PC-3 (cell line): ENCODE measurements around the gene RPS15A. TPM values are rescaled to one million over a fixed set of nuclear protein-coding genes. Genes with fewer than 3 reads are reported as not detected.

Experiments used
- ATAC-seq: fragments of 200-7000 bp; cut with Tn5 transposase; 2 replicates; pipeline ENCODE4 v1.9.1; 2020; ENCODE audit warnings: mild to moderate bottlenecking, moderate library complexity
- BruUV-seq: library from RNA; stranded (reverse); fragments of 400-500 nt; replicated peaks from 2 replicates; lab custom pipeline; 2021; lab: Mats Ljungman, UMichigan
- CTCF ChIA-PET: fragments of 300-600 bp; sonication (Branson Sonifier 250); formaldehyde crosslinking; loops from one replicate; lab custom pipeline; 2022; ENCODE audit warnings: antibody characterized with exemption; lab: Charles Lee
- POLR2A ChIA-PET: fragments of 300-600 bp; sonication (Branson Sonifier 250); formaldehyde crosslinking; loops from one replicate; lab custom pipeline; 2022; ENCODE audit warnings: antibody characterized with exemption; ENCODE audit not compliant: unreplicated experiment; lab: Charles Lee
- DNase-seq: peaks from one replicate; pipeline ENCODE4 v3.0.0-alpha.2; 2015
- H2AFZ ChIP-seq: fragments of 300-600 bp; sonication (generic); 2 replicates; pipeline ENCODE4 v1.6.0; 2016; ENCODE audit warnings: antibody characterized with exemption, low read length
- H3F3A ChIP-seq: fragments of 300-600 bp; sonication (generic); one replicate; pipeline ENCODE4 v1.6.0; 2017; ENCODE audit warnings: antibody characterized with exemption, low read length, control low read depth, mild to moderate bottlenecking; ENCODE audit not compliant: unreplicated experiment
- H3K27ac ChIP-seq: fragments of 300-600 bp; sonication (generic); 2 replicates; pipeline ENCODE4 v1.5.1; 2016; ENCODE audit warnings: mild to moderate bottlenecking, low read length
- H3K27me3 ChIP-seq: fragments of 300-600 bp; sonication (generic); 2 replicates; pipeline ENCODE4 v1.6.1; 2016; ENCODE audit warnings: low read length, mixed read lengths
- H3K36me3 ChIP-seq: fragments of 300-600 bp; sonication (generic); 2 replicates; pipeline ENCODE4 v1.6.1; 2016; ENCODE audit warnings: low read depth, mixed run types, low read length, mixed read lengths
- H3K4me1 ChIP-seq: fragments of 300-600 bp; sonication (generic); 2 replicates; pipeline ENCODE4 v1.5.1; 2016; ENCODE audit warnings: low read length; ENCODE audit not compliant: insufficient read depth
- H3K4me2 ChIP-seq: fragments of 300-600 bp; sonication (generic); 2 replicates; pipeline ENCODE4 v1.6.0; 2016; ENCODE audit warnings: low read length
- H3K4me3 ChIP-seq: fragments of 300-600 bp; sonication (generic); 2 replicates; pipeline ENCODE4 v1.5.1; 2016; ENCODE audit warnings: mild to moderate bottlenecking, low read length, mixed read lengths
- H3K79me2 ChIP-seq: fragments of 300-600 bp; sonication (generic); 2 replicates; pipeline ENCODE4 v1.6.1; 2017; ENCODE audit warnings: low read length, mixed read lengths
- H3K9ac ChIP-seq: fragments of 300-600 bp; sonication (generic); 2 replicates; pipeline ENCODE4 v1.6.0; 2016; ENCODE audit warnings: mild to moderate bottlenecking, low read length
- H3K9me2 ChIP-seq: fragments of 300-600 bp; sonication (generic); replicated peaks from 2 replicates; pipeline ENCODE4 v1.6.1; 2016; ENCODE audit warnings: mixed run types, low read length, mixed read lengths
- H3K9me3 ChIP-seq: fragments of 300-600 bp; sonication (generic); 2 replicates; pipeline ENCODE4 v1.6.1; 2016; ENCODE audit warnings: low read length, mixed read lengths
- H4K20me1 ChIP-seq: fragments of 300-600 bp; sonication (generic); 2 replicates; pipeline ENCODE4 v1.6.1; 2016; ENCODE audit warnings: low read length, mixed read lengths
- EZH2 ChIP-seq: fragments of 300-600 bp; sonication (generic); IDR thresholded peaks from one replicate; pipeline ENCODE4 v1.6.1; 2017; ENCODE audit warnings: antibody characterized with exemption, mild to moderate bottlenecking, low read length; ENCODE audit not compliant: unreplicated experiment
- EZH2phosphoT487 ChIP-seq: fragments of 300-600 bp; sonication (generic); IDR thresholded peaks from 2 replicates; pipeline ENCODE4 v1.6.1; 2018; ENCODE audit warnings: mild to moderate bottlenecking, antibody characterized with exemption, low read length, borderline replicate concordance
- intact Hi-C: fragments of 100-400 bp; cut with micrococcal nuclease; formaldehyde crosslinking; loops from 2 replicates; pipeline ENCODE4 v1.9.0; 2023
- total RNA-seq: library from RNA; depleted of rRNA; stranded (reverse); fragments of >200 nt; gene quantifications from 2 replicates; pipeline ENCODE4 v1.2.3, GENCODE V29; 2014
- TF ChIP-seq, protein P1 (sequence below): fragments of 300-600 bp; sonication (generic); conservative IDR thresholded peaks from 2 replicates; pipeline ENCODE4 v1.5.1; 2017; ENCODE audit warnings: antibody characterized with exemption, low read depth, mild to moderate bottlenecking, low read length

Gene RPS15A
- total RNA-seq, 1 experiment from 2014 or later, result 1,198 TPM

- intact Hi-C loops, result loop anchor here (5.0 to 10.0 kb wide), 2 partner anchors 162 to 264 kb away; partner anchors contain the start of gene COQ7
- TF ChIP-seq, protein P1, sequence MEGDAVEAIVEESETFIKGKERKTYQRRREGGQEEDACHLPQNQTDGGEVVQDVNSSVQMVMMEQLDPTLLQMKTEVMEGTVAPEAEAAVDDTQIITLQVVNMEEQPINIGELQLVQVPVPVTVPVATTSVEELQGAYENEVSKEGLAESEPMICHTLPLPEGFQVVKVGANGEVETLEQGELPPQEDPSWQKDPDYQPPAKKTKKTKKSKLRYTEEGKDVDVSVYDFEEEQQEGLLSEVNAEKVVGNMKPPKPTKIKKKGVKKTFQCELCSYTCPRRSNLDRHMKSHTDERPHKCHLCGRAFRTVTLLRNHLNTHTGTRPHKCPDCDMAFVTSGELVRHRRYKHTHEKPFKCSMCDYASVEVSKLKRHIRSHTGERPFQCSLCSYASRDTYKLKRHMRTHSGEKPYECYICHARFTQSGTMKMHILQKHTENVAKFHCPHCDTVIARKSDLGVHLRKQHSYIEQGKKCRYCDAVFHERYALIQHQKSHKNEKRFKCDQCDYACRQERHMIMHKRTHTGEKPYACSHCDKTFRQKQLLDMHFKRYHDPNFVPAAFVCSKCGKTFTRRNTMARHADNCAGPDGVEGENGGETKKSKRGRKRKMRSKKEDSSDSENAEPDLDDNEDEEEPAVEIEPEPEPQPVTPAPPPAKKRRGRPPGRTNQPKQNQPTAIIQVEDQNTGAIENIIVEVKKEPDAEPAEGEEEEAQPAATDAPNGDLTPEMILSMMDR, result no peak
- TF ChIP-seq EZH2phosphoT487, result no peak
- no peak for TF ChIP-seq EZH2
- no peaks in the 10 kb centered on the region for H3F3A ChIP-seq
- peaks cover 34% of the 10 kb centered on the region for H4K20me1 ChIP-seq
- DNase-seq (no peak), ATAC-seq (no peak)
- peaks cover 41% of the 10 kb centered on the region for H3K79me2 ChIP-seq
- 0 out of 2 replicates have a peak overlapping the region, but pooled peaks have one; percentile 67 for H3K4me3 ChIP-seq
- POLR2A ChIA-PET, result no interaction called here
- peaks cover 17% of the 10 kb centered on the region; the same call in 1 of the 2 replicates for H3K36me3 ChIP-seq
- H2AFZ ChIP-seq, result no peak overlapping the region
- no TSS peak for BruUV-seq
- no peak overlapping the region for H3K9ac ChIP-seq
- H3K4me2 ChIP-seq, result no peak overlapping the region
- H3K9me3 ChIP-seq, result no peaks in the 10 kb centered on the region
- peak overlapping the region; percentile 91; the same call in 1 of the 2 replicates for H3K27ac ChIP-seq
- H3K9me2 ChIP-seq, result no peaks in the 10 kb centered on the region
- CTCF ChIA-PET, result no interaction called here
- H3K27me3 ChIP-seq, result no peaks in the 10 kb centered on the region
- H3K4me1 ChIP-seq, result peaks cover 31% of the 10 kb centered on the region
These were observed 12.7 kb upstream of the RPS15A start for GRCh38 chr16:18802767-18803343.

GRCh38 chr16:18801145-18801972, 11.2 kb upstream of the RPS15A start, which contains the start of gene ARL6IP1:
ARL6IP1 (minus strand) TSS chr16:18801549; CDS start chr16:18801466, 83 bp downstream.
- Histone ChIP-seq H3K9ac (peak within 1 kb of the TSS; percentile 95), H3K36me3 (peaks cover 23% of the 10 kb centered on the region), H2AFZ (peak within 1 kb of the TSS; percentile 87), H3F3A (no peaks in the 10 kb centered on the region), H3K79me2 (peaks cover 56% of the 10 kb centered on the region), H3K4me2 (peak within 1 kb of the TSS; percentile 99), H3K4me3 (peak within 1 kb of the TSS; percentile 100), H3K9me3 (no peaks in the 10 kb centered on the region), H3K27ac (peak within 1 kb of the TSS; percentile 91), H4K20me1 (peaks cover 40% of the 10 kb centered on the region), H3K27me3 (no peaks in the 10 kb centered on the region), H3K4me1 (peaks cover 33% of the 10 kb centered on the region), H3K9me2 (no peaks in the 10 kb centered on the region)
- CTCF ChIA-PET, result interaction anchor here (0.5 to 1.4 kb wide), 3 partner anchors 11 to 290 kb away, joined by 3 to 7 read pairs (median 5); partner anchors contain the start of gene RPS15A
- peak; percentile 98 for DNase-seq
- POLR2A ChIA-PET, result interaction anchor here (0.6 to 2.3 kb wide), 7 partner anchors 9 to 723 kb away, joined by 3 to 11 read pairs (median 3); partner anchors contain the start of genes CCP110, RPS15A and SMG1
- intact Hi-C loops, result loop anchor here (5.0 to 10.0 kb wide), 2 partner anchors 163 to 266 kb away; partner anchors contain the start of gene COQ7
- BruUV-seq, result TSS peak; percentile 43
- peak; percentile 94 for ATAC-seq
- TF ChIP-seq, protein P1, result peak; percentile 80
- TF ChIP-seq EZH2, result no peak
